NB4 (cell line): ENCODE data around the gene IGFL1.
A peak's percentile ranks its signal among the peaks of the same experiment; 100 is the strongest.
"Not testable (repeated sequence)": the region's sequence is repeated elsewhere in the genome, so short reads cannot be mapped to it uniquely, and the experiment has no call there.

Experiments used
- DNase-seq: peaks from one replicate; pipeline ENCODE4 v3.0.0; 2010; ENCODE audit warnings: low read depth
- H3K4me3 ChIP-seq: one replicate; pipeline ENCODE4 v1.5.1; 2011; ENCODE audit warnings: mild to moderate bottlenecking, low read depth, low read length, moderate library complexity
- MYC ChIP-seq: IDR thresholded peaks from 2 replicates; pipeline ENCODE4 v1.6.1; 2011; ENCODE audit warnings: low read depth, low read length
- POLR2A ChIP-seq: IDR thresholded peaks from 2 replicates; pipeline ENCODE4 v1.6.1; 2011; ENCODE audit warnings: mild to moderate bottlenecking; ENCODE audit not compliant: insufficient read length; ENCODE audit errors: extremely low read depth
- TF ChIP-seq, protein P1 (sequence below): IDR thresholded peaks from one replicate; pipeline ENCODE4 v1.5.1; 2012; ENCODE audit warnings: low read depth, low read length
- TF ChIP-seq, protein P2 (sequence below): IDR thresholded peaks from 2 replicates; pipeline ENCODE4 v1.6.1; 2011; ENCODE audit warnings: low read depth, low read length

IGFL1 gene

DNA sequence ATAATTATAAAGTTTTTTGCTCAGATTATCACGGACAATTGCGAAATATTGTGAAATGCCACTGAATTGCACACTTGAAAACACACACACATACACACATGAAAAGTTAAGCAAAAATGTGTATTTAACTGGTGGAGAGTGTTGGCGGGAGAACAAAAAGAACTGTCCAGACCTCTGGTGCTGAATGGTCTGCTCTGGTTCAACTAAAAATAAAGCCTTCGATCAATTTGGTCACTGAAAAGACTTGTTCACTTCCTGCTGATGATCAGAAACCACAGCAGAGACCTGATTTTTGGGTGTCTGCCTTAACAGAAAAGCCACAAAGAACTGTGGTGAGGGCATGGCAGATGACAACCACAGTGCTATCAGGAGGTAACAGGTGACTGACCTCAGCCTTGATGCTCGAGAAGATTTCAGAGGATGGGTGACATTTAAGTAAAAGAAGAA lies 4.0 kb upstream of the IGFL1 start:
- H3K4me3 ChIP-seq = no peak overlapping the region
- DNase-seq = peak; percentile 56
- no peak for TF ChIP-seq POLR2A
- TF ChIP-seq, protein P1, sequence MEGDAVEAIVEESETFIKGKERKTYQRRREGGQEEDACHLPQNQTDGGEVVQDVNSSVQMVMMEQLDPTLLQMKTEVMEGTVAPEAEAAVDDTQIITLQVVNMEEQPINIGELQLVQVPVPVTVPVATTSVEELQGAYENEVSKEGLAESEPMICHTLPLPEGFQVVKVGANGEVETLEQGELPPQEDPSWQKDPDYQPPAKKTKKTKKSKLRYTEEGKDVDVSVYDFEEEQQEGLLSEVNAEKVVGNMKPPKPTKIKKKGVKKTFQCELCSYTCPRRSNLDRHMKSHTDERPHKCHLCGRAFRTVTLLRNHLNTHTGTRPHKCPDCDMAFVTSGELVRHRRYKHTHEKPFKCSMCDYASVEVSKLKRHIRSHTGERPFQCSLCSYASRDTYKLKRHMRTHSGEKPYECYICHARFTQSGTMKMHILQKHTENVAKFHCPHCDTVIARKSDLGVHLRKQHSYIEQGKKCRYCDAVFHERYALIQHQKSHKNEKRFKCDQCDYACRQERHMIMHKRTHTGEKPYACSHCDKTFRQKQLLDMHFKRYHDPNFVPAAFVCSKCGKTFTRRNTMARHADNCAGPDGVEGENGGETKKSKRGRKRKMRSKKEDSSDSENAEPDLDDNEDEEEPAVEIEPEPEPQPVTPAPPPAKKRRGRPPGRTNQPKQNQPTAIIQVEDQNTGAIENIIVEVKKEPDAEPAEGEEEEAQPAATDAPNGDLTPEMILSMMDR = no peak
- TF ChIP-seq, protein P2, sequence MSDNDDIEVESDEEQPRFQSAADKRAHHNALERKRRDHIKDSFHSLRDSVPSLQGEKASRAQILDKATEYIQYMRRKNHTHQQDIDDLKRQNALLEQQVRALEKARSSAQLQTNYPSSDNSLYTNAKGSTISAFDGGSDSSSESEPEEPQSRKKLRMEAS = no peak

DNA sequence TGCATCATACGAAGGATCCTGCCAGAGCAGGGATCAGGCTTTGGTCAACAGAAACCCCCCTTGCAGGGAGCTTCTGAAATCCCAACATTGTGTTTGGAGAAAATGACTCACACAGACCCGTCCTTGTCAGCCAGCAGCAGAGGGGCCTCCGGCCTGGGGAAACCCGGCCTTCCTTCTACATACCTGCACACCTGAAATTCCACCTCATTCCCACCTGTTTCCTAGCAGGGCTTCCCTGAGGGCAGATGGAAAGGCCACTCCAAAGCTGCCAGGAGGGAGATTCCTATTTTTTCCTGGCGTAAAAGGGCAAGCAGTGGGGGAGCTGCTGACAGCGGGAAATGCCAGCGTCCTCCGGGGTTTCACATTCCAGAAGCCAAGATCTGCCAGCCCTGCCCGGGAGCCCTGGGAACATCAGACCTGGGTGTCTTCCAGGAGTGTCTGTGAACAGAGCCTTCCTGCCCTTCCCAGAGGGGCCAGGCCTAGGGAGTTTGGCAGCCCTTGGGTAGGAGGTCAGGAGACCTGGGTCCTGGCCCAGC lies 3.0 kb upstream of the IGFL1 start:
- TF ChIP-seq MYC (no peak), POLR2A (no peak)
- TF ChIP-seq, protein P2 = no peak
- TF ChIP-seq, protein P1 = no peak
- no peak overlapping the region for H3K4me3 ChIP-seq
- no peak for DNase-seq

DNA sequence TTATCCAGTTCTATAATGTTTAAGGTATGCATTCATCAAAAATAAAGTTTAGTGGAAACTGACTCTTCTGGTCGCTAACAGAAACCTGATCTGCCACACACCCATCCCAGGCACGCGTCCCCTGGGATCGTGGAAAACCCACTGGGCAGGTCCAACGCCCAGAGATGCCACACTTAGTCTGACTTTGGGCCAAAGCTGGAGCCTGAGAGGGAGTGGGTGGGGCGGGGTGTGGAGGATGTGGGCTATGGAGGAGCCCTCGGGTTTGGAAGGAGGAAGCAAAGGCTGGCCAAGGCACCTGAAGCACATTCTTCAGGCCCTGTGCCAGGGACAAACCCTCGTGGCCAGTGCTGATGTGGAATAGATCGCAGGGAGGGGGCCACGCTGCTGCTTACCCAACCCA lies 2.5 kb downstream of the IGFL1 start:
- TF ChIP-seq, protein P2 = no peak
- TF ChIP-seq MYC = no peak
- no peak overlapping the region for H3K4me3 ChIP-seq
- DNase-seq = no peak

DNA sequence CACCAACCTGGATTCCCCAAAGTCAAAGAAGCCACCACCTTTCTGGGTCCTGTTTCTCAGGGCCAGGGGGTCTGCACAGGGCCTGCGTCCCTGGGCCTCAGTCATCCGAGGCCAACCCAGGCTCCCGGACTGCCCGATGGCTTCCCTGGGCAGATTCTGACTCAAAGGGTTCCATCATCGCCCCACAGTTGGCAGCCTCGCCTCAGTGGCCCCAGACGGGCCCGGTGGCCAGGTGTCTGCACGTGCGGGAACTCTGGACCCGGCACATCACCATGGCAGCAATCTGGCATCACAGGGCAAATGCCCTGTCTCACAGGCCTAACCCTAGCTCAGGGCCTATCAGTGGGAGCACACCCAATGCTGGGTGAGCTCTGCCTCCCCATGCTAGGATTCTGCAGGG lies 2.9 kb downstream of the IGFL1 start:
- TF ChIP-seq, protein P2 = no peak
- TF ChIP-seq, protein P1 = no peak
- TF ChIP-seq MYC (no peak), POLR2A (no peak)
- H3K4me3 ChIP-seq = no peak overlapping the region
- DNase-seq = no peak

DNA sequence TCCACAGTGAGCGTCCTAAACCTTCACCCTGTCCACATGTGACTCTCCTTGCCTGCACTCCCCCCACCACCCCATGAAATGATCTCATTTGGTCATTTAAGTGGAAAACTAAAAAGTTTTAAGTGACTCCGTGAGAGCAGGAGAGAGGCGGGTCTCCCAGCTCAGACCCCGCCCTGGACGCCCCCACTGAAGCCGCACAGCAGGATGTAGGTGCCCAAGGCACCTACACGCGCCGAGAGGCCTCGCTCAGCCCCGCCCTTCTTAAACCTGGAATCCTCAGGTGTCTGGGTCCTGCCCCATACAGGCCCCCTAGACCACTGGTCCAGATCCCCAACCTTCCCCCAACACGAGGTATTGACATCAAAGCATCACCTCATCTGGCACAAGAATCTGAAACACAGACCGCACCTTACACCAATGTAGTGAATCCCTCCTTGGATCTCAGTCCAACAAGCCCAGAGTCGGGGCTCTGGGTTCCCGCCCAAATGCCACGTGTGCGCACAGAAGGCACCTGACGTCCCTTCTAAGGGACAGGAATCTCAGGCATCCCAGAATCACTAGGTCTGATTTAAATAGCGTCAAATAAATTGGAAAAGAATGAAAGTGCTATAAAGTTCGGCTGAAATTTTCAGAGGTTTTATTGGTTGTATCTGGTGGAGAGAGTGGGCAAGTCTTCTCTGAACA lies 3.5 kb downstream of the IGFL1 start:
- no peak overlapping the region for H3K4me3 ChIP-seq
- DNase-seq = no peak
- TF ChIP-seq, protein P2 = no peak
- TF ChIP-seq, protein P1 = no peak
- TF ChIP-seq POLR2A (no peak), MYC (no peak)

DNA sequence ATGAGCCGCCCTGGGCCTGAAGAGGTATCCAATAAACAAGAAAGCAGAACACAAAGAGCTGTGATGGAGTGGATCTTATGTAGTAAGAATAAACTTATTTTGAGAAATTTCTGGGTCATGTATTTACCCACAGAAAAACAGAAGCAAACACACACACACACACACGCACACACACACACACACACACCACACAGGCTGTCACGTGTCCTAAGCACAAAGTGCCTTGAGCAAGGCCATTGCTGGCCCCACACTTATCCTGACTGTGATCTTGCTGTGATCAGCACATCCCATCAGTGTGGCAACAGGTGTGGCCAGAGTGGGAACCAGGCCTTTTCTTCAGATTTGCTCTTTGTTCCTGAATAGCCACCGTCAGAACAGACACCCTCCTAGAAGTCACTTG lies 4.3 kb downstream of the IGFL1 start:
- not testable (repeated sequence) for DNase-seq, H3K4me3 ChIP-seq

DNA sequence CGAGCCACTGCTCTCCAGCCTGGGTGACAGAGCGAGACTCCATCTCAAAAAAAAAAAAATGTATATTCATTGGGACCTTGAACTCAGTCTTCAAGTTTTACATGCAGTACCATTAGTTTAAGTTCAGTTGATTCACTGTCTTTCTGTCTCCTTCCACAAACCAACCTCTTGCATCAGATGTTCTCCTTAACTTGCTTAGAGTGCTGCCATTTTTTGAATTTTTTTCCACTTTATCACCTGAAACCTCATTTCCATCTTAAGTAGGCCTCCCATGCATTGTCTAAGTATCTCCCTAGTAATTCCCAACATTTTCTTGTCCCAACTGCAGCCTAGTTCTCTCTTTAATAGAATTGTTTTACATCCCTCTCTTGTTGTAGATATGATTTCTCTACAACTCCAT lies 8.6 kb downstream of the IGFL1 start:
- H3K4me3 ChIP-seq, DNase-seq: not testable (repeated sequence)
